GM19397 (cell line): ENCODE data around the gene GPC5.

ENCODE experiments used
- ATAC-seq: cut with Tn5 transposase; IDR thresholded peaks from one replicate; pipeline ENCODE4 v1.9.1; 2021; ENCODE audit warnings: mild to moderate bottlenecking, moderate library complexity; ENCODE audit not compliant: unreplicated experiment

Gene GPC5

DNA sequence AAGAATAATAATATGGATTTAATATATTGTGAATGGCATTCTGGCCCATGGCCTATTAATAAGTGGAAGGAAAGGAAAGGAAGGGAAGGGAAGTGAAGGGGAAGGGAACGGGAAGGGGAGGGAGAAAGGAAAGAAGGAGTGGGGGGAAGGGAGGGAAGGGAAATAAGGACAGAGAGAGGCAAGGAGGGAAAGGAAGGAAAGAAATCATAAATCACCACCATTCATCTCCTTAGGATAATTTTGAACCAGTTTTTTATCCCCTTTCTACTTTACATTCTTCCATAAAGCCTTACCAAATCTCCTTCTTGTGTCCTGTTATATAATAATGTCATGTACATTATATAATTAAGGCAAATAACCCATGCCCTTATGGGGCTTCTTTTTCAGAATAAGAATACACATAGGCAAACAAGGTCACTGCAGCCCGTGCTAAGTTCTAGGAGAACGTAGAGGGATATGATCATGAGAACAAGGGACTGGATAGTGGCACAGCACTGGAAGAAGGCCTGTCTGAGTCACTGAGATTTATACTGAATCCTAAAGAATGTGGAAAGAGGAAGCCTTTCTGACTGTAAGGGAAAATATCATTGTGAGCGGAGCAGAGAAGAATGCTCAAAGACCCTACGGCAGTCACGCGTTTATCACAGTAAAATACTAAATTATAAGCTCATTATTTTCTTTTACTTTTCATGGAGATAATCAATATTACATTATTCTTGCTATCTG lies 1383.7 kb downstream of the GPC5 start:
- no peak for ATAC-seq

DNA sequence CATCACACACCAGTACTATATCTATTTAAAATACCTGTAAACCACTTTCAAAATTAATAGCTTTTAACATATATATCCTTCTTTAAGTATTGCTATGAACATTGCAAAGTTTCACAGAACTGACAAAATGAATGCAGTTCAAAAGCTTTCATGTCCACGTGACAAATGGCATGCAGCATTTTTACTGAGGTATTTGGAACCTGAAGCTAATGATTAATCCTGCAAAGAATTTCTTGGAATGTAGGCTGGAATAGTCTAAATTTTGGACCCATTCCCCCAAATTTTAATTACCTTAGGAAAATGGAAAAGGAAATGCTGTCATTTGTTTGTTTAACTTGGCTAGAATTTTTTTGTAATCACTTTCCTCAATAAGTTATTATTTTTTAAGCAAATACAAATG lies 1404.4 kb downstream of the GPC5 start:
- ATAC-seq: no peak

DNA sequence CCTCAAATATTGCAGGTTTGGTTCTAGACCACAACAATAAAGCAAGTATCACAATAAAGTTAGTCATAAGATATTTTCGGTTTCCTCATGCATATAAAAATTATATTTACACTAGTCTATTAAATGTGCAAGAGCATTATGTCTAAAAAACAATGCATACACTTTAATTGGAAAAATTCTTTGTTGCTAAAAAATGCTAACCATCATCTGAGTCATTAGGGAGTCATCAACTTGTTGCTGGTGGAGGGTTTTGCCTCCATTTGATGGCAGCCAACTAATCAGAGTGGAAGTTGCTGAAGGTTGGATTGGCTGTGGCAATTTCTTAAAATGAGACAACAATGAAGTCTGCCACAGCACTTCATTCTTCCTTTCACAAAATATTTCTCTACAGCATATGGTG lies 1405.9 kb downstream of the GPC5 start:
- no peak for ATAC-seq

DNA sequence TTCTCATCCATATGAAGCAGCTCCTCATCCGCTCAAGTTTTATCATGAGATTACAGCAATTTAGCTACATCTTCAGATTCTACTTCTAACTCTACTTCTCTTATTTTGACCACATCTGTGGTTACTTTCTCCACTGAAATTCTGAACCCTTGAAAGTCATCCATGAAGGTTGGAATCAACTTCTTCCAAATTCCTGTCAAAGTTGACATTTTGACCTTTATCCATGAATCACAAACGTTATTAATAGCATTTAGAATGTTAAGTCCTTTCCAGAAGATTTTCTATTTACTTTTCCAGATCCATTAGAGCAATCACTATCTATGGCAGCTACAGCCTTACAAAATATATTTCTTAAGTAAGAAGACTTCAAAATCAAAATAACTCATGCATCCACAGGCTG lies 1406.5 kb downstream of the GPC5 start:
- no peak for ATAC-seq

DNA sequence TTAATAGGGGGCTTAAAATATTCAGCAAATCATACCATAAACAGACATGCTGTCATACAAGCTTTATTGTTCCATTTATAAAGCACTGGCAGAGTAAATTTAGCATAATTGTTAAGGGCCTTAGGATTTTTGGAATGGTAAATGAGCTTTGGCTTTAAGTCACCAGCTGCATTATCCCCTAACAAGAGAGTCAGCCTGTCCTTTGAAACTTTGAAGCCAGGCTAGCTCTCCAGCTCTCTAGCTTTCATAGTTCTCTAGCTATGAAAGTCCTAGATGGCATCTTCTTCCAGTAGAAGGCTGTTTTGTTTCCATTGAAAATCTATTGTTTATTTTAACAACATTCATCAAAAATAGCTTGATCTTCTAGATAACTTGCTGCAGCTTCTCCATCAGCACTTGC lies 1407.3 kb downstream of the GPC5 start:
- no peak for ATAC-seq

DNA sequence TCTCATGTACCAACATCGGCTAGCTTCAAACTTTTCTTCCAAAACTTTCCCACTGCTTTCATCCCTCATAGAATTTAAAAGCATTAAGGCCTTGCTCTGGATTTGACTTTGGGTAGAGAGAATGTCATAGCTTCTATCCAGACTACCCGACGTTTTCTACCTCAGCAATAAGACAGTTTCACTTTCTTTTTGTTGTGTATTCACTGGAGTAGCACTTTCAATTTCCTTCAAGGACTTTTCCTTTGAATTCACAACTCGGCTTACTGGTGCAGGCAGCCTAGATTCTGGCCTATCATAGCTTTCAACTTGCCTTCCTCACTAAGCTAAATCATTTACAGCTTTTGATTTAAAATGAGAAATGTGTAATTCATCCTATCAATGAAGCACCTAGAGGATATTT lies 1407.8 kb downstream of the GPC5 start:
- ATAC-seq: no peak

DNA sequence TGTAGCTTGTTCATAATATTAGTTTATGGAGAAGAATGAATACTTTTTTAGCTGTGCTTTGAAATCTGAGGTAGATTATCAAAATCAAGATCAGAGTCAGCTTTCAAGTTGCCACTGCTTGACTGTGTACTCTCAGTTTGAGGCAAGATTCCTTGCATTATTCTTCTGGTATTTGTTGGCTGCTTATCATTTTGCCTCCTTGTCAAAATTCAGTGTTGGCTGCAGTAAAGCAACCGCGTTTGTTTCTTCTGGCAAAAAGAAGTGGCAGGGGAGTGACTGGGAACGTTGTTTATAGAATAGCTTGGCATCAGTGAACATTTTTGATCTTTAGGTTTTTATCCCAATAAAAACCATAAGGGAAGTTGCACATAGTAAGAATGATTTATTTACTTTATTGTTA lies 1408.9 kb downstream of the GPC5 start:
- ATAC-seq: no peak

DNA sequence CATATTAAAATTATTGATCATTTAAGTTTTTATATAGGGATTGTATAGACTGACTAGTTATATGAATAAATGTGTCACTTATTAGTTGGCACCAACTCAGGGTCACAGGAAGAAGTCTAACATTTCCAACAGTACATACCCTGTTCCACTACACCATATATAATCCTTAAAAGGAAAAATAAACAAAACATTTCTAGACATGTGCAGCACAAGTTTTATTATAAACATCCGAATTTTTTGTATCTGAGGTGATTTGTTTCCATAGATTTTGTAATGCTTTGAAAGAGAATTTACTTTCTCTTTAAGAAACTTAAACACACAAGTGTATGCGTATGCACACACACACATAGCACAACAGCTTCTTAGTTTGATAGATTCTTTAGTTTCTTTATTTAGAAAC lies 1409.5 kb downstream of the GPC5 start:
- ATAC-seq: no peak

DNA sequence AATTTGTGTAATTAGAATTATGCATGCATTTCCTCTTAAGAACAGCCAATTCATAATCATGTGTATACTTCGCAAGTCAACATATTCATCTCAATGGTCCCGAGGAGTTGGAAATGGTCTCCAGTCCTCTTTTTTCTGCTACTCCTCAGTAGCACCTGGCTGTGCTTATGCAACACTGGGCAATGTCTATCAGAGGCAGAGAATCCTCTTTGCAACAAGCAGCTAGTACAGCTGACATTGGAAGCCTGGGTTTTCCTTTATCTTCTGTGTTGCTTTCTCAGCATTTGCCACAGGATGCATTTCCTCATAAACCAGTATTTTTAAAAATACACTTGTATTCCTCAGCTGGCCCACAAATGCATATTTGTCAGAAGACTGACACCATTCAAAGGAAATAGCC lies 1422.9 kb downstream of the GPC5 start:
- no peak for ATAC-seq

DNA sequence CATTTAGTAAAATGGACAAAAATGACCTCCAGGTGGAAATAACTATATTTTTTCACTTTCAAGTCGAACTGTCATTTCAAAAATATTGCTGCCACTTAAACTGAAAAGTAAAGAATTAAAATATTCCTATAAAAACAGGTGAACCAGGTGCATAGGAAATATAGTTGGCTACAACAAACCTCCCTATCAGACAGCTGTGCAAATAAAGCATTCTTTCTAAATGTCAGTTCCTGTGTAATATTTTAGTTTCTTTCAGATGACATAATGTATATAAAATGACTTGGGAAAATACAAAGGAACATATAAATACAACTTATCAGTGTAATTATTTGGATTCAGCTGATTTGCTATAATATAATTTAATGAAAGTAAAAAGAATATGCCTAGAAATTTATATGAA lies 1424.6 kb downstream of the GPC5 start:
- no peak for ATAC-seq

DNA sequence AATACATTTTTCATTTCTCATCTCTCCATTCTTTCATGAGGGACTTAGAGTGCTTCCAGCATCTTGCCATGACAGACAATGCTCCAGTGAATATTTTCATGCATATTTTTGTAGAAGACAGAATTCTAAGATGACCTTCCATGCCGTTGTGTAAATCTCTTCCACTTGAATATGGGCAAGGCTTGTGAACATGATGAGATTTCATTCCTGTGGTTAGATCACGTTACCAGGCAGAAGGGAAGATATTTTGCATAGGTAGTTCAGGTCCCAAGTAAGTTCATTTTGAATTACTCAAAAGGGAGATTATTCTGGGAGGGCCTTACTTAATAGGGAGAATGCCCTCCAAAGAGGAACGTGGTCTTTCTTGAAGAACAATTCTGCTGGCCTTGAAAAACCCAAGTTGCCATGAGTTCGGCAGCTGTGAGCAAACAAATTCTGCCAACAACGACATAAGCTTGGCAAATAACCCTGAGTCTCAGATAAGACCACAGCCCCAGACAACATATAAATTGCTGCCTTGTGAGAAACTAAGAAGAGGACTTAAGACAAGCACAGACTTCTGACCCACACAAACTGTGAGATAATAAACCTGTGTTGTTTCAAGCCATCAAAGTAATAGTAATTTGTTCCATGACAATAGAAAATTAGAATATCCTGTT lies 1427.6 kb downstream of the GPC5 start:
- ATAC-seq: no peak

DNA sequence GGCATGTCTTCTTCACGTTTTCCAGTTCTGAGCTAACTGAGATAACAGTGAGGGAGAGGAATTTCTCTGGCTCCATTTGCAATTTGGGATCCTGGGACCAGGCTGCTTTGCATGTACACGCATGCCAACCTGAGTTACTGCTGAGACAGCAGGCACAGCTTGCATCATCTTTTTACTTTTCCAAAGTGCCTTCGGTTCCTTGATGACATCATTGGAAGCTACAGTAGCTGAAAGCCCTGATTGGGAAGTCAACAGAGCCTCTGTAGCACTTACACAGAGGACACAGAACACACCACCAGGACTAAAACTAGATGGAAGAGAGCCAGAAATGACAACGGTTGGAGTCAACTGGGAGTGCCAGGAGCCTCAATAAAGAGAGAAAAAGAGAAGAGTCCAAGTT lies 1429.1 kb downstream of the GPC5 start:
- ATAC-seq: no peak

DNA sequence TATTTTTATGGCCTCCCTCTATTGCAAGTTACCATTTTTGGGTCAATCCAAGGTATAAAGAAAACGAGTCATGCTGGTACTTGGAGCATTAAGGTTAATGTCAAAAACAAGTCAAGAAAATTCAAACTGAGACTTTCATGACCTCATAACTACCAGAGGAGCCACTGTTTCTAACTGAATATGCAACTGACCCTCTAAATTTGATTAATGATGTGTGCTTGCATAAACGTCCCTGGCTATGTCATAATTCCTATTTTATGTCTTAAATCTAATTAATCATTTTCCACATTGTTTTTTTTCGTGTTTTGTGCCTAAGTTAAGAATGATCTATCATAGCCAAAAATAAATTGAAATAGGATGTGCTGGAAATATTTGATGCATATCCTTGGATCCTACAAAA lies 1431.5 kb downstream of the GPC5 start:
- ATAC-seq: no peak

DNA sequence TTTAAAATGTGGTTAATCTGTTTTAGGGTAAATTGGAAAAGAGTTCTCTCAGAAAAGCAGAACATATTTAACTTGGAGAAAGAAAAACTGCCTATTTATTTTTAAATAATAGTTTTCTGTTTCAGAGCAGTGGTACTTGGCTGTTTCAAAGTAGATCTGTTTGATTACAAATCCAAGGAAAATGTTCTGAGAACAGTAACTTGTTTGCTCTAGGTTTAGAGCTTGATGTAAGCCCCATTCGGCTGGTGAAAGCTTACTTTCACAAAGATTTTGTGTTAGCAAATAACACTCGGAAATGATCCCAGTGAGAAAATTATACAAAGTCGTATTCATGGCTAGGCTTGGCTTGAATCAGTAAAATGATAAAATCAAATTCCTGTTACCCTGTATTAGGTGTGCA lies 1432.4 kb downstream of the GPC5 start:
- ATAC-seq: no peak

DNA sequence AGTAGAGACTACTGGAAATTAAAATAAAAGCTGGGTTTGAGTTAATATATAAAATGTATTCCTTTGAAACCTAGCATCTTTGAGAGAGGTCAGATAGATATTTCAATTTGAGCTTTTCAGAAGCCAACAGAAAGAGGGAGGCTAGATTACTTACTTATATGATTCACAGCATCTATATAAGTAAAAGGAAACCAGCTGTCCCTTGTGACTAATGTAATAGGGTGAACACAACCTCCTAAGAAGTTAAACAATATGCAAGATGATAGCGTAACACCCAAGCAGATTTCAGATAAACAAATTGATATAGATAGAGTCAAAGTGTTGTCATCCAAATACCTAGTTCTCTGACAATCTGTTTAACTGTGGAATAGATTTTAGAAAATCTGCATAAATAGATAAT lies 1434.7 kb downstream of the GPC5 start:
- ATAC-seq: no peak

DNA sequence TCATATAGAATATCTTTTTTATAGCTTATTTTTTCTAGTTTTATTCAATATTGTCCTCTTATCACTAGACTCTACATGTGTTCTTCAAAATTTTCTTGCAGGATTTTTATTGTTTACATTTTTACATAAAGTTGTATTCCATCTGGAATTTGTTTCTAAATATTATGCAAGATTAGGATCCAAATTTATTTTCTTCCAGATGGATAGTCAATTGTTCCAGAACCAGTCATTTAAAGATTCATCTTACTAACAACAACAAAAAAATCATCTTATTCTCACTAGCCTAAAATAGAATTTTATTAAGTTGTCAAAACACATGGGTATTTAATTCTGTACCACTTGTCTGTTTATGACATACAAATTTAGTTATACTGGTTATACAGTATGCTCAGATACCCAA lies 1437.8 kb downstream of the GPC5 start:
- no peak for ATAC-seq

DNA sequence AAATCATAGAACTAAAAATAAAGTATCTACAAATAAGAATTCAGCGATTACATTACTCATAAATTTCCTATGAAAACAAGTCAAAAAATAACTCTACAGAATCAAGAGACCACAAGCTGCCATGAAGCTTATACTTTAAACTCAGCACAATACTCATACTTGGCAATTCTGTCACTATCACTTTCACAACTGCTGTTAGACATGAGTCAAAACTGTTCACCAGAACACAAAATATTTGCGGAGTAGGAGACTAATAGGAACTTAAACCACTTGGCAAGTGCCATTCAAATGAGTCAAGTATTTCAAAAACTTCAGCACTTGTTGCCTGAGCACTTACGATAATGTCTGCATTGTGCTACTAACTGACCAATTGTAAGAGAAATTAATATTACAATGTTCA lies 1440.4 kb downstream of the GPC5 start:
- no peak for ATAC-seq

DNA sequence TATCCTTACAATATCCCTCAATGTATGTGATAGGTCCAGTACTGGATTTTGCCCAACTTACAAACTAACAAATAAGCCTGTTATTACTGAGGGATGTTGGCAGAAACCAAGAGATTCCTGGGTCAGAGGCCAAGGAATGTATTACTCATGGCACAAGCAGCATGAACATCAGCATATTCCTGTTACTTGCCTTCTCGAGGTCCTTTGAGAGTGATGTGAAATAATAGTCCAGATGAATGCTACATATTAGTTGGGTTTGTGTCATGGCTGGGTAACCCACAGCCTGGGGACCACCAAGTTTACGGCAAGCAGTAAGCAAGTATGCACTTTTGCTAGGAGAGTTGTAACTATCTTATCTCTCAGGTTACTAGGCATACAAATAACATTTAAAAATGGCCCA lies 1443.7 kb downstream of the GPC5 start:
- no peak for ATAC-seq

DNA sequence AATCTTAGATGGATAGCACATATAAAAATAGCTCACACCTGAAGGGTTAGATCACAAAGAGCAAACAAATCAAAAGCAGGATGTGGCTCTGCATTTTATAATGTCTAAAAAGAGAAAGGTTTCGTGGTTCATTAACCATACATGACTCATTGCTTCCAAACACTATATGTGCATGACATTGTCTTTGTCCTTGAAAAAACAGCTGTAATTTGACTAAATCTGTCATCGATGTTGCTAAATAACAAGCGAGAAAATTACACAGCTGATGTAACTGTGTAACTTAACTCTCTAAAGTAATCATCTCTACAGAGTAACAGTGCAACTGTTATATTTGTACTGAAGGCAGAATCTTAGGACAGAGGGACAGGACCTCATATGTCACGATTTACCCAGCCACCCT lies 1445.1 kb downstream of the GPC5 start:
- no peak for ATAC-seq

DNA sequence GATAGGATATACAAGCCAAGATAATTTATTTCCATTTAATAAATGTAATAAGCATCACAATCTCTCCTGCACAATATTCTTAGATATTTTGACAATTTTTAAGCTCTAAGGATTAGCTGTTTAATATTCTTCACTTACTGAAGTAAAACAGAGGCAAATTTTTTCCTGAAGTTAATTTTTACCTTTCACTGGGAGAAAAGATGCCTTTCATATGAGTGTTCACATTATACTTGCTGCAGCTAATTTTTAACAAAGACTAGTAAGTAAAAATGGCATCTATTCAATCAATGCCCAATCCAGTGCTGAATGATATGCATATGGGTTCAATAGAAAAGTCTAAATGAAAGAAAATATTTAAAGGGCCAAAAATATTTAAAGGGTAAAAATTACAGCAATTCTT lies 1451.0 kb downstream of the GPC5 start:
- ATAC-seq: no peak

DNA sequence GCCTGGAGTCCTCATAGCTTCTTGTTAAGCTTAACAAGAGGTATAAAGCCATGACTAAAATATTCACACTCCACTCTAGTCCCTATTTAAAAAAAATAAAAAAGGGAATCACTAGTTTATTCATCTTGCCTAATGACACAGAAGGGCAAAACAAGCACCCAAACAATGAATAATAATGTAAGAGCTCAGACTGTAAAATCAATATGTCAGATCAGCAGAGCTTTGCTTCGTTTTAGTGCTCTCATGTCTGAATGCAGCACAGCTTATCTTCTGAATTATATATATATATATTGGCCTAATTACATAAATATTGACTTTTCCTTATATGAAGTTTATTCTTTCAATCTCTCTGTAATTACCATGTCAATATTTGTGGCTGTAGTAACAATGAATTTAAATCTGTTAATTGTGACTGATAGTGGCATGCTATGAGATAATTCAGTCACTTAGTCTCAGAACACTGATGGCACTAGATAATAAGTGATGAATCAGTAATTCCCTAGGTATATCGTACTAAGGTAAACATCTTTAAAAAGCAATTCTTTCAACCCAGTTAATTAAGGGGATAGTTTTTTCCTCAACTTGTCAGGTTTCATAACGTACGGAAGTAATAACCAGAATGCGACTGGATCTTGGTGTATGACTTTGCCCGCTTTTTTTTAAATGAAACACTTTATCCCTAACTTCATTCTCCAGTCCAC lies 1466.3 kb downstream of the GPC5 start:
- ATAC-seq: no peak

DNA sequence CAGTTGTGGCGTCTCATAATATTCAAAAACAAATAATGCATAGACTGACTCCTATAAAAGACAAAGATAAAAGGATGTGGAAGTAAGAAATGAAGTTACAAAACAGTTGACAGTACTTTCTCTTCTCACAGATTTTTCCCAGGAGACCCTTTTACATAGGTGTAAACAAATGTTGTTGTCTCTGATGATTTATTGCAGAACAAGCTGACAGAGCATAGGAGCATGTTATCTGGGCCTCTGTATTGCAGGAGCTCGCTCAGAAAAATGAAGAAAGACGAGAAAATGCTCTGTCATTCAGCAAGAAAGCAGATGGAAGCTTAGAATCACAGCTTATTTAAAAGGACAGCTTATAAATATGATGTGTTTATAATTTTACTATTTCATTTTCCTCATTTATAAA lies 1474.6 kb downstream of the GPC5 start:
- no peak for ATAC-seq
